ENCODE measurements around the gene CLTCL1. TPM values are rescaled to one million over a fixed set of nuclear protein-coding genes. Genes with fewer than 3 reads are reported as not detected.

The CLTCL1 gene
- total and polyA plus RNA-seq, 10 donors: 1.0 to 12.4 (median 6.1) TPM

- intact Hi-C loops (cut with DNase I; ENCODE audit: low total_unique reads): no loop called here
- Histone ChIP-seq H3K27me3 (replicated peaks in 1 of 7) (no peaks in the 10 kb centered on the region), H3K27ac (no peak overlapping the region), H3K4me3 (no peak overlapping the region), H3K9me3 (no peaks in the 10 kb centered on the region), H3K4me1 (peaks cover 0 to 8% (median 2%) of the 10 kb centered on the region in 6 donors), H3K36me3 (peaks cover 0 to 99% (median 0%) of the 10 kb centered on the region in 6 donors)
- TF ChIP-seq POLR2AphosphoS5 (IDR thresholded peaks at IDR 0.05): no peak
- no peak for TF ChIP-seq POLR2A (IDR thresholded peaks at IDR 0.05)
- no peak for TF ChIP-seq CTCF (IDR thresholded peaks at IDR 0.05 in 8 of 11, conservative IDR thresholded peaks at IDR 0.05 in 3 of 11)
- DNase-seq: no peak
- 91 to 97% (median 95%) methylated on average over 6 of the region's 6 CpGs for WGBS, 5 donors
Observed at GRCh38 chr22:19193879-19194278, 97.6 kb downstream of the CLTCL1 start.

GRCh38 chr22:19187716-19188563, 103.6 kb downstream of the CLTCL1 start:
- Histone ChIP-seq H3K27me3 (replicated peaks in 1 of 7) (no peaks in the 10 kb centered on the region), H3K27ac (no peak overlapping the region), H3K9me3 (no peaks in the 10 kb centered on the region), H3K36me3 (peaks cover 0 to 96% (median 0%) of the 10 kb centered on the region in 6 donors), H3K4me3 (no peak overlapping the region), H3K4me1 (no peaks in the 10 kb centered on the region)
- DNase-seq: no peak
- 85 to 90% (median 87%) methylated on average over 4 to 6 of the region's 6 CpGs for WGBS, 5 donors
- intact Hi-C loops (cut with DNase I; ENCODE audit: low total_unique reads): no loop called here
- no peak for TF ChIP-seq CTCF (IDR thresholded peaks at IDR 0.05 in 8 of 11, conservative IDR thresholded peaks at IDR 0.05 in 3 of 11)
- no peak for TF ChIP-seq POLR2AphosphoS5 (IDR thresholded peaks at IDR 0.05)
- no peak for TF ChIP-seq POLR2A (IDR thresholded peaks at IDR 0.05)

- Histone ChIP-seq H3K27ac (no peak overlapping the region), H3K4me3 (no peak overlapping the region), H3K27me3 (replicated peaks in 1 of 7) (no peaks in the 10 kb centered on the region), H3K4me1 (peaks cover 3 to 6% (median 4%) of the 10 kb centered on the region in 6 donors), H3K9me3 (no peaks in the 10 kb centered on the region), H3K36me3 (peaks cover 0 to 74% (median 0%) of the 10 kb centered on the region in 6 donors)
- WGBS, 5 donors: 89 to 94% (median 90%) methylated on average over 17 to 20 of the region's 20 CpGs
- DNase-seq: no peak
- TF ChIP-seq CTCF (IDR thresholded peaks at IDR 0.05 in 8 of 11, conservative IDR thresholded peaks at IDR 0.05 in 3 of 11): no peak
- TF ChIP-seq POLR2A (IDR thresholded peaks at IDR 0.05): no peak
- TF ChIP-seq POLR2AphosphoS5 (IDR thresholded peaks at IDR 0.05): no peak
- intact Hi-C loops (cut with DNase I; ENCODE audit: low total_unique reads): no loop called here
Observed at GRCh38 chr22:19184276-19184997, 107.1 kb downstream of the CLTCL1 start.

GRCh38 chr22:19183216-19183615, 108.3 kb downstream of the CLTCL1 start:
- Histone ChIP-seq H3K4me1 (peaks cover 6 to 14% (median 9%) of the 10 kb centered on the region in 6 donors), H3K4me3 (no peak overlapping the region), H3K9me3 (no peaks in the 10 kb centered on the region), H3K36me3 (peaks cover 0 to 62% (median 0%) of the 10 kb centered on the region in 6 donors), H3K27ac (no peak overlapping the region), H3K27me3 (replicated peaks in 1 of 7) (no peaks in the 10 kb centered on the region)
- TF ChIP-seq CTCF (IDR thresholded peaks at IDR 0.05 in 8 of 11, conservative IDR thresholded peaks at IDR 0.05 in 3 of 11): no peak
- no peak for TF ChIP-seq POLR2A (IDR thresholded peaks at IDR 0.05)
- TF ChIP-seq POLR2AphosphoS5 (IDR thresholded peaks at IDR 0.05): no peak
- DNase-seq: no peak
- intact Hi-C loops (cut with DNase I; ENCODE audit: low total_unique reads): no loop called here
- WGBS, 5 donors: 82 to 95% (median 91%) methylated on average over 5 to 9 of the region's 9 CpGs
